GM23338 (cell line): ENCODE results near the gene GRID1. TPM values are rescaled to one million over a fixed set of nuclear protein-coding genes. Genes with fewer than 3 reads are reported as not detected.

Experiments used
- ATAC-seq: fragments of 200-7000 bp; cut with Tn5 transposase; 3 replicates; pipeline ENCODE4 v1.9.1; 2020
- DNase-seq: peaks from one replicate; pipeline ENCODE4 v3.0.0-alpha.2; 2015; ENCODE audit warnings: low spot score
- H2AFZ ChIP-seq: fragments of 200-600 bp; sonication (generic); 2 replicates; pipeline ENCODE4 v1.8.0; 2016; ENCODE audit warnings: antibody characterized with exemption, mild to moderate bottlenecking, moderate library complexity
- H3F3A ChIP-seq: fragments of 200-600 bp; sonication (generic); replicated peaks from 2 replicates; pipeline ENCODE4 v1.8.0; 2017; ENCODE audit warnings: antibody characterized with exemption, mixed run types, low read depth
- H3K27ac ChIP-seq: fragments of 200-600 bp; sonication (generic); 2 replicates; pipeline ENCODE4 v1.6.1; 2016; ENCODE audit warnings: low read depth
- H3K27me3 ChIP-seq: fragments of 200-600 bp; sonication (generic); 2 replicates; pipeline ENCODE4 v1.8.0; 2016; ENCODE audit warnings: mild to moderate bottlenecking, mixed run types, moderate library complexity; ENCODE audit not compliant: insufficient read depth
- H3K36me3 ChIP-seq: fragments of 200-600 bp; sonication (generic); 2 replicates; pipeline ENCODE4 v1.8.0; 2016; ENCODE audit warnings: mild to moderate bottlenecking; ENCODE audit not compliant: insufficient read depth
- H3K4me1 ChIP-seq: fragments of 200-600 bp; sonication (generic); 2 replicates; pipeline ENCODE4 v1.8.0; 2016; ENCODE audit warnings: mild to moderate bottlenecking, moderate library complexity; ENCODE audit not compliant: insufficient read depth
- H3K4me2 ChIP-seq: fragments of 200-600 bp; sonication (generic); 2 replicates; pipeline ENCODE4 v1.7.1; 2017; ENCODE audit warnings: mixed run types
- H3K4me3 ChIP-seq: fragments of 200-600 bp; sonication (generic); 2 replicates; pipeline ENCODE4 v1.6.1; 2016; ENCODE audit warnings: mixed run types
- H3K79me2 ChIP-seq: fragments of 200-600 bp; sonication (generic); replicated peaks from 2 replicates; pipeline ENCODE4 v1.8.0; 2017; ENCODE audit warnings: mild to moderate bottlenecking; ENCODE audit not compliant: insufficient read depth
- H3K9me2 ChIP-seq: fragments of 200-600 bp; sonication (generic); 2 replicates; pipeline ENCODE4 v1.8.0; 2017; ENCODE audit not compliant: insufficient read depth
- H4K20me1 ChIP-seq: fragments of 200-600 bp; sonication (generic); replicated peaks from 2 replicates; pipeline ENCODE4 v1.8.0; 2017; ENCODE audit warnings: mild to moderate bottlenecking; ENCODE audit not compliant: insufficient read depth
- H3K27ac Mint-ChIP-seq: 2 replicates; pipeline ENCODE4 v1.8.0; 2020; ENCODE audit warnings: inconsistent platforms, mild to moderate bottlenecking, moderate library complexity, mixed read lengths
- H3K27me3 Mint-ChIP-seq: 3 replicates; pipeline ENCODE4 v1.8.0; 2022; ENCODE audit warnings: low read depth, mild to moderate bottlenecking, moderate library complexity, mixed read lengths, inconsistent platforms; ENCODE audit not compliant: insufficient read depth, poor library complexity
- H3K36me3 Mint-ChIP-seq: 3 replicates; pipeline ENCODE4 v1.8.0; 2021; ENCODE audit warnings: low read depth, mild to moderate bottlenecking, inconsistent platforms, moderate library complexity, mixed read lengths
- H3K4me1 Mint-ChIP-seq: 3 replicates; pipeline ENCODE4 v1.8.0; 2020; ENCODE audit warnings: mild to moderate bottlenecking, inconsistent platforms, mixed read lengths
- H3K4me3 Mint-ChIP-seq: 3 replicates; pipeline ENCODE4 v1.8.0; 2021; ENCODE audit warnings: moderate library complexity, mild to moderate bottlenecking, inconsistent platforms, mixed read lengths
- H3K9me3 Mint-ChIP-seq: 3 replicates; pipeline ENCODE4 v1.8.0; 2020; ENCODE audit warnings: moderate library complexity, mild to moderate bottlenecking, inconsistent platforms, mixed read lengths
- CTCF ChIP-seq, 2 experiments: fragments of 200-600 bp in 1 of 2; sonication (generic) in 1 of 2; conservative IDR thresholded peaks; 2 replicates each; pipeline versions ENCODE4 v1.5.1 to v1.6.1; 2016 to 2017; ENCODE audit warnings: antibody characterized with exemption in 2 of 2, low read depth in 2 of 2, mild to moderate bottlenecking in 2 of 2, moderate library complexity in 1 of 2
- POLR2AphosphoS5 ChIP-seq: IDR thresholded peaks from 2 replicates; pipeline ENCODE4 v1.6.1; 2016; ENCODE audit warnings: antibody characterized with exemption, low read depth
- ZNF331 ChIP-seq: fragments of 250-450 bp; sonication (Bioruptor Pico); IDR thresholded peaks from 2 replicates; pipeline ENCODE4 v1.5.0; 2020; ENCODE audit warnings: low read depth, mild to moderate bottlenecking, moderate library complexity
- ZNF462 ChIP-seq: fragments of 250-450 bp; sonication (Bioruptor Pico); IDR thresholded peaks from 2 replicates; pipeline ENCODE4 v1.5.0; 2020; ENCODE audit warnings: mild to moderate bottlenecking, moderate library complexity
- polyA plus RNA-seq: library from polyadenylated mRNA; unstranded; fragments of >200 nt; fragmentation: Nextera tagmentation; extraction: Ambion mirVana; gene quantifications from 2 replicates; pipeline ENCODE4 v1.2.1, GENCODE V29; 2016
- total RNA-seq: library from RNA; depleted of rRNA; stranded (reverse); fragments of >200 nt; shearing (Covaris generic); gene quantifications from 2 replicates; pipeline ENCODE4 v1.2.3, GENCODE V29; 2014

GRID1 gene
- total and polyA plus RNA-seq, 2 experiments from 2014 or later: 0.14 to 0.15 TPM

GRCh38 chr10:86103391-86104101 is 263.0 kb downstream of the GRID1 start:
- no peaks in the 10 kb centered on the region for H3K9me2 ChIP-seq
- H3K9me3 Mint-ChIP-seq: peaks cover 31% of the 10 kb centered on the region
- no peaks in the 10 kb centered on the region for H3K79me2 ChIP-seq
- TF ChIP-seq CTCF (conservative IDR thresholded peaks at IDR 0.05; ENCODE audit: low read depth in 2 of 2): peak; percentile 23 to 31; a peak in 1 of 4 replicates
- no peak for TF ChIP-seq ZNF462
- TF ChIP-seq ZNF331 (CRISPR knock-in tag): no peak
- TF ChIP-seq POLR2AphosphoS5: no peak
- H3K4me1 Mint-ChIP-seq: no peaks in the 10 kb centered on the region
- H4K20me1 ChIP-seq: no peaks in the 10 kb centered on the region
- no peaks in the 10 kb centered on the region; the same call in 2 of the 3 replicates for H3K36me3 Mint-ChIP-seq
- no peak overlapping the region for H3K4me3 ChIP-seq
- no peak overlapping the region for H3K27ac Mint-ChIP-seq
- ATAC-seq (peak; percentile 86), DNase-seq (peak; percentile 42)
- no peaks in the 10 kb centered on the region for H3K27me3 ChIP-seq
- H3F3A ChIP-seq: no peaks in the 10 kb centered on the region
- no peaks in the 10 kb centered on the region for H3K4me1 ChIP-seq
- H3K36me3 ChIP-seq: no peaks in the 10 kb centered on the region
- peaks cover 6% of the 10 kb centered on the region for H3K27me3 Mint-ChIP-seq
- no peak overlapping the region for H3K4me2 ChIP-seq
- H3K27ac ChIP-seq: no peak overlapping the region
- no peak overlapping the region for H2AFZ ChIP-seq
- H3K4me3 Mint-ChIP-seq: no peak overlapping the region
